HG02571 (cell line): Measurements from ENCODE around the gene MLLT1.

Experiments used
- ATAC-seq: cut with Tn5 transposase; IDR thresholded peaks from one replicate; pipeline ENCODE4 v1.9.1; 2021; ENCODE audit warnings: mild to moderate bottlenecking, moderate library complexity; ENCODE audit not compliant: unreplicated experiment

The MLLT1 gene

DNA sequence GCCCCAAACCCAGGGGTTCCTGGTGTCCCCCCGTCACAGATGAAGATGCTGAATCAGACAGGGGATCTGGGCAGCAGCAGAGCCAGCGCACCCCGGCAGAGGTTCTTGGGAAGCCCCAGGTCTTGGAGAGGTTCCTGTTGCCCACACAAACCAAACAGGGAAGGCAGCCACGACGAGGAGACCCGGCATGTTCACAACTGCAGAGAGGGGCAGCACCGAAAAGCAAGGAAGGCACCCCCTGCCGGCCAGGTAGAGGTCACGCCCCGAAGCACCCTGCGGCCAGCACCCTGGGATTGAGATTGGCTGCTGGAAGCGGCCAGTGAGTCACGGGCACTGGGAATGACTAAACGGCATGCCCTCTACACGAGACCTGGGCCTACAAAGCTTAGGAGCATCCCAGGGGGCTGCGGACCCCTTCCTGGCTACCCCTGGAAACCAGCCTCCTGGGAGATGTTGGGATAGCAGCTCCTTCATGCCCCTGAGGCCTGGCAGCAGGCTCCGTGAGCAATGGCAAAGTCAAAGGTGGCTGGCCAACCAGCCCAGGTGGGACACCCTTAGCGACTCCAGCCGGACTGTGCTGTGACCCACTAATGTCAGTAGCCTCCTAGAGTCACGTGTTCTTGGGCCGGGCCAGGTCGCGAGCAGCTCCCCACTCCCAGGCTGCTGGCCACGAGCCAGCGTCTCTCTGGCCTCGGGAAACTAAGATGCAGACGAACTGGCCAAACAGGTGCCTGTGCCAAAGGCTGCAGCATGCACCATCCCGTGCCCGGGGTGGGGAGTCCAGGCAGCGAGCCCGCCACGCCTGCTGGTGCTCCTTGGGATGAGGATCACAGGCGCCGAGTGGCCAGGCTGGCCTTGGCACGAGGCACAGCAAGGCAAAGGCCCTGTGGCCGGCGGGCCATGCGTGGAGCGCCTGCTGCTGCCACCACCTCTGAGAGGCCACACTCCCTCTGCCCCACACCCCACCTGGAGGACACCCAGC, 43.2 kb downstream of the MLLT1 start:
- no peak for ATAC-seq

DNA sequence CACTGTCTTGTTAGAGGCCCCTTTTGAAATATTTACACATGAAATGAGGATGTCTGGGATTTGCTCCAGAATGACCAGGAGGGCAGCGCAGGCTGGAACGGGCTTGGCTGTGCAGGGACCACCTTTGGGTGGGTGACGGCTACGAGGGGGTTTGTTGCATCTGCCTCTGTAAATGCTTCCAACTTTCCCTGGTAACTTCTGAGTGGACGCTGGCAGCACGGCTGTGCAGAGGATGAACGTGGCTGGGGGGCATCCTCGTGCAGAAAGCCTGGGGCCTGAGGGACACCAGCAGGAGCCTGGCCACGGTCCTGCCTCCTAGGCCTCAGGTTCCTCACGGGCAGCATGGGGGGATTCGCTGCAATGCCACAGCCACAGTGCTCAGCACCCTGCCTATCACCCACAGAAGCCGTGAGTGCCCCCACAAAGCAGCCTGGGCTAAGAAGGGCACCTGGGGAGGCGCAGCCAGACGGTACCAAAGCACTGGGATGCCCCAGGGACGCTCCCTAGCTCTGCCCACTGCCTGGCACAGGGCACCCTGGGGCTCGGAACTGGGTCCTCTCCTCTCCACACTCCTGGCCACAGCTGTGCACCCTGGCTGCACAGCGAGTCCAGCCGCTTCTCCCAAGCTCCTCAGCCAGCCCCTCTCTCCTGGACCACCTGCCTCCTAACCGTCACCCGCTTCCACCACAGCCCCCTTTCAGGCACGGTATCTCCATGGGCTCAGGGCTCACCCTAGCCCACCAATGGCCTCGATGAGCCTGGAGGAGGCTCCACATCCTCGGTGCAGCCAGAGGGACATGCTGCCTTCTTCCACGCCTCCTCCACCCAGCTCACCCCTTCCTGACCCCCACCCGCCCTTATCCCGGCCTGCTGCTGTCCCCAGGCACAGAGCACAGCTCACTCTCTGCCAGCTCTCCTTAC, 44.5 kb downstream of the MLLT1 start:
- no peak for ATAC-seq

DNA sequence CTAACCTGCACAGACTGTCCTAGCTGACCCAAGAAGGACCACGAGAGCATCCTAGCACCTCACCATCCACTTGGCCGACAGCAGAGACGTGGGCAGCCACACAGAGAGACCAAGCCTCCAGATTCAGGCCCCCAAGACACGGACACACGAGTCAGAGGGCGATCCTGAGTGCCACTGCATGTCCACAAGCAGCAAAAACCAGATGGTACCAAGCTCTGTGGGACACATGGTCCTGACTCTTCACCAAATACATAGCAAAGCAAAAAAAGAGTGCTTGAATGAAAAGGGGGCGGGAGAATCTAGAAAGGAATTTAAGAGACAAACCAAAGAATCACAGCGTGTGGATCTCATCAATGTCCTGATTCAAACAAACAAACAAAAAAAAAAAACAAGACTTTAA, 45.2 kb downstream of the MLLT1 start:
- no peak for ATAC-seq

DNA sequence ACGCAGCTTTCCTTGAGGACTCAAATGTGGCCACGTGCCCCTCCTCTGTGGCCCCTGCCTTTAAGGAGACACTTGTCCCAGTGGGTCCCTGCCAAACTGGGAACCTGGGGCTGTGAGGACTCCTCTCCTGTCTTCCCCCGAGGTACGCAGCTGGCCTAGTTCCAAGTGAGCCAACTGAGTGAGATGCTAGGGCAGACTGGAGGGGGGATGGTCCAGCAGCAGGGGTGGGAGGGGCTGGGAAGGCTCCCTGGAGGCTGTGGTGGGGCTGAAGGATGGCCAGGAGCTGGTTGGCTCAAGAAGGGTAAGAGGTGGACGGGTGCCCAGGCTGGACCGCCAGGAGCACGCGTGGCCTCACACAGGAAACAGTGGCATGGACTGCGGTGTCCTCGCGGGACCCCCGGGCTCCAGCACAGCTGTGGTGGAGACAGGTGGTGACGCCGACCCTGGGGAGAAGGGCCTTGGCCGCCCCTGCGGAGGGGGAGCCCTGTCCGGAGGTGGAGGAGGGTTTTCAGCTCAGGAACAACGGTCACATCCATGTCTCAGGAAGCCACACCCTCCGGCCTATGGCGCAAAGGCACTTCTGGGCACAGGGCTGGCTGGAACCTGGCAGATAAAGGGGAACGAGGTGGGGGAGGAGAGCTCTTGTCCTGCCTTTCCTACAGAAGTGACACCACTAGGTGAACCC, 45.8 kb downstream of the MLLT1 start:
- ATAC-seq: no peak

DNA sequence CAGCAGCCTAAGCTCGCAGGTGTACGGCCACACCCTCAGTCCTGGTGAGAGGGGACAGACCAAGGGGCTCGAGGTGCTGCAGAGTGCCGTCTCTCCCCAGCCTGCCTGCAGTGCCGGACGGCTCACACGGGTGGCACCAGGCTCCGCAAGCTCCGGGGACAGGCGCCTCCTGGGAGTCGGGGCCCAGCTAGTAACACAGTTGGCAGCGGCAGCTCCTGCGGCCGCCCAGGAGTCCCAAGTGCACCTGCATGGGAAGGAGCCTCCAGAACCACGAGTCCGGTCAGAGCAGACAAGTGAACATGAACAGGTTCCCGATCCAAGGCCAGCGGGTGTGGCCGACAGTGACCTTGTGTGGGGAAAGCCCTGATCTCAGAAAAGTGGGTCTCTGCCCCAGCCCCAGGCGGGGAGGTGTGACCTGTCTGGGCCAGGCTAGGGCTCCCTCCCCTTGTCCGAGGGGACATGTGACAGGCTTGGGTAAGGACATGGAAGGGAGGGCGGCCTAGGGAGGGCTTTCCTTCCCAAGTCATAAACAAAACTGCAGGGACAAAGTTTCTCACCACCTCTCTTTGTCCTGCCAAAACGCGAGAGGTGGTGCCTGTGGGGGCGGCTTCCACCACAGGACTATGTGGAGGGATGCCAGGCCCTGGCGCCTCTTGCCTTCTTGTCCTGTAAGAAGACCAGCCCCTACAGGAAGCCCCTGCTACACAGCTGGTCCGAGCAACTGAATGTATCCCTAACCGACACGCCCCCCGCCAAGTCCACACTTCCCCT, 46.5 kb downstream of the MLLT1 start:
- ATAC-seq: no peak

DNA sequence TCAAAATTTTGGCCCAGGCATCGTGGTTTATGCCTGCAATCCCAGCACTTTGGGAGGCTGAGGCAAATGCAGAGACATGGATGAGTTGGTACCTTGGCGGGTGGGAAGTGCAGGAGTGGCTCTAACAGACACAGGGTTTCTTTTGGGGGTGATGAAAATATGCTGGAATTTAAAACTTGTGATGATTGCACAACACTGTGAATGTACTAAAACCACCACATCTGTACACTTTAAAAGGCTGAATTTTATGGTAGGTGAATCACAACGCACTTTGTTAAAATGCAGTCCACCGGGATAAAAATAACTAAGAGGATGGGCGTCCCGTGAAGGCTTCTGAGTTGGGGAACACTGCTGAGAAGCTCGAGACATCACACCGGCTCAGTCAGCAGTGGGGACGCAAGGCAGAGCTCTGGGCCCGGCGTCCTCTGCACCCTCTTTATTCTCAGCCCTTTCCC, 47.1 kb downstream of the MLLT1 start:
- ATAC-seq: no peak

DNA sequence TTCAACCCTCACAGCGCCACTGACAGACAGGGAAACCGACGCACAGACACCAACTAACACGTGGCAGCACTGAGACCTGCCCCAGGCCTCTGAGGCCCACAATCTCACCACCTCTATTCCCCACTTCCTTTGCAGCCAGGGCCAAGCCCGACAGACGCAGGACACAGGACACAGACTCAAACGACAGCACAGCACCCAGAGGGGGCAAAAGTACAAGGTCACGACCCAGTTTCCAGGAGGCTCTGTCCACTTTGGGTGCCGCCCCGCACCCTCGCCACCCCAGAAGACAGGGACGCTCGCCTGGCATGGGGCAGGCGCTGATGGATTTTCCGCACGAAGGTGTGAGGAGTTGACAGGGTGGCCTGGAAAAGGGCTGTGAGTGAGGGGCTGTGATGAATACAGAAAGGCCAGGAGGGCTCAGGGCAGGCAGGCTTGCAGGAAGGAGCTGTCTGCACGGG, 48.8 kb downstream of the MLLT1 start:
- ATAC-seq: no peak

DNA sequence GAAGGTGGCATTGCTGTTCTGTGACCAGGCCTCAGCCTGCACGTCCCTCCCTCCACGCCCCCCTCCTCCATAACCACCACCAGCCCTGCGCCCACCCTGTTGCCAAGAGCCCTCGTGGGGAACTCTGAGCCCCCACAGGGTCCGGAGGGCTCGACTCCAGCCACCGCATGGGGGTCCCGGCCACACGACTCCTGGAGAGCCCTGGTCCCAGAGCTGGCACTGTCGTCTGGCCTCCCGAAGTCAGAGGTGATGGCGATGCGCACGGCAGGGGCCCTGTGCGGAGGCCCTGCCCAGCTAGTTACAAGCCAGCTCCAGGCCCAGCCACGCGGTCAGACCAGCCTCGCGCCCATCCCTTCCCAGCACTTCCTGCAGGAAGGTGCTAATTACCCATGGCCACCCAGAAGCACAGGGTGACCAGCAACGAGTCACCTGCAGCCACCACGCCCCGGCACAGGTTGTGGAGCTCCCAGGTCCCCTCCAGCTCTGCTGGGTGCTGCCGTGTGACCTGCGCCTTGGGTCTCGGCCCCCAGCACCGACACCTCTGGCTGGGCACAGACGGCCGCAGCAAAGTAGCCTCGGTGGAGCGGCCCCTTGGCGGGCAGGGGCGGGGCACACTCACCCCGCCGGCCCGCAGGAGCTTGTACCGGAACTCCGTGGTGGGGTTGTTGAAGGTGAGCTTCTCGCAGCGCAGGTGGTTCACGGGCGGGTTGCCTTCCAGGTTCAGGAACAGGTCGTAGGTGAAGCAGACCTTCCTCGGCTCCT, 49.6 kb downstream of the MLLT1 start:
- ATAC-seq: no peak

DNA sequence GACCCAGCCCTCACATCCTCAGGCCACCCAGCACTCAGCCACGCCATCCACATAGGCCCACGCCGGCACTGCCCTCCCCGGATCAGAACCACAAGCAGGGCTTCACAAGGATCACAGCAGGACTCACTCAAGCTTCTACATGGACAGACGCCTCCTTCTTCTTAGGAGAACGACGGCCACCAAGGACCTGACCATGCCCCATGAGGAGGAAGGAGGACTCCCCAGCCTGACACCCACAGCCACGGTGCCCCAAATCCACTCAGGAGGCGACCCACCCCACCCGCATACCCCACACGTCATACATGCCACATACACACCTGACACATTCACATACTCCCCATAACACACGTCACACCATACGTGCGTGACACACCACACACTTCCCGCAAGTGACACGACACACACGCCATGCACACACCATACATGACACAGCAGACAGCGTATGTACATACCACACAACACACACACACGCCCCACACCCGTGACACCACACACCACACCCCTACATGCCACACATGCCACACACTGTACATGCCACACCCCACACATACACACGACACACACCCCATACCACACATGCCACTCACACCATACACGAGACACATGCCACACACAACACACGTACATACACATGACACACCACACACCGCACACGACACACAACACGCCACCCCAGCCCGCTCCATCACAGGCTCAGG, 50.4 kb downstream of the MLLT1 start:
- ATAC-seq: no peak

DNA sequence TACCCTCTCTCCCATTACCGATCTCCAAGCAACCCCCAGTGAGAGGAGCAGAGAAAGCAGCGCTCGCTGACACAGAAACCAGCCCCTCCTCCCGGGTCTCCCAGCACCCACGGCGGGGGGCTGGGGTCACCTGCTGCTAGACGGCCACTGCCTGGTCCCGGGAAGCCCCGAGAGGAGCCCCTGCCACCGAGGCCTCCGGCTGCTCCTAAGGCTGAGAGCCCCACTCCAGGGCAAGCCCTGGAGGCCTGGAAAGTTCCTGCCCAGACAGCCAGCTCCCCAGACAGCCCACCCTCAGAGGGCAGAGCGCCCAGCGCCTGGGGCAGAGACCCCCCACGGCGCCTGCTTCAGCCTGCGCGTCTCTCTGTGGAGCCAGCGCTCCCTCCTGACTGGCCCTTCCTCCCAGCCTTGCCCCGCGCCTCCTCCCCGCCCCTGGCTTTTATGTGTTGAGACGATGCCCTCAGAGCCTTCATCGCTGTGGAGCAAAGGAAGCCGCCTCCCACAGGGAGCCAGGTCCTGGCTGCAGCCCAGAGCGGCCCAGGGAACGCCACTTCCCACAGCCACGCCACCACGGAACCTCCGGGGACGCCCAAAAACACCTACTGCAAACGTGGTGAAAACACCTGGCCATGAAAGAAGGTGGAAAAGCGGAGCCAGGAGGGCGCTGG, 51.1 kb downstream of the MLLT1 start:
- ATAC-seq: no peak

DNA sequence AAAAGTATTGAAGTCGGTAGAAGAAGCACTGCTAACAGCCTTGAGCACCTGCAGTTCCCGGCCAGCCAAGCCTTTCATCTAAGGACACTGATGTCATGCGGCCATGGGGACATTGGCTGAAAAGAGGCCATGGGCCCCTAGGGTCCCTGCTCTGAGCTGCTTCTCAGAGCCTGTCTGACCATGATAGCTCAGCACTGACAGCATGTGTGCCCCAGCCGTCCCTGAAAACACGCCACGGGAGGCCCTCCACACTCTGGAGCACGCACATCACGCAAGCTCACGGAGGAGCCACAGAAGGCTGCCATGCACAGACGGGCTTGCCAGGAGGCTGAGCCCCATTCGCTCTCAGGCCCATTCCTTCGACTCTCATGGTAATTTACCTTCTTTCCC, 51.8 kb downstream of the MLLT1 start:
- ATAC-seq: no peak

DNA sequence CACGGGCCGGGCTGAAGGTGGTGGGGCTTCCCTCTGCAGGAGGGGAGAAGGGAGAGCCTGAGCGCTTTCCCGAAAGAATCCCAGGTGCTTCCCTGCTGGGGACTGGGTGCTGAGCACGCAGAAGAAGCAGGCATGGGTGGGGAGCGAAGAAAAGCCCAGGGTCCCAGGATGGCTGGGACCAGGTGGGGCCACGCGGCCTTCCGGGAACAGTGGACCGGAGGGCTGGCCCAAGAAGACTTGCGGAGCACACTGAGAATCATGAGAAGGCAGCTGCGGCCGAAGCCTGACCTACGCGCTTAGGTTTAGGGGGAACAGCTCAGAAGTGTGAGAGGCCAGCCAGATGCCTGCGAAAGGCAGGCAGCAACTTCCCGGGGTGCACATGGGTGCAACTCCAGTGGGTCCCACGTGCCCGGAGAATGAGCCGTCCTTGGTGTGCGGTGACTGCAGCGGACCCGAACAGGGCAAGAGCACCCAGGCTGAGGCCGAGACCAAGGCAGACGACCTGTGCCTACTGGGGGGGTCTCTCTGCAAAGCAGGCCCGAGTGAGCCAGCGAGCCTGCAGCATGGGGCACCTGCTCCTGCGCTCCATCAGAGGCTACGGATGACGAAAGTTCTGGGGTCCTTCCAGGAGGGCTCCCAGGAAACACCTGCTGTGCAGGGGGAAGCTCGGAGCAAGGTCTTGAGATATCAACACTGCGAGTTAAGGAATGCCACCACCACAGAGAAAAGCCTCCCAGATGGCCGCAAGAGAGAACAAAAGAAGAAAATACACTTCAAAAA, 52.4 kb downstream of the MLLT1 start:
- ATAC-seq: no peak

DNA sequence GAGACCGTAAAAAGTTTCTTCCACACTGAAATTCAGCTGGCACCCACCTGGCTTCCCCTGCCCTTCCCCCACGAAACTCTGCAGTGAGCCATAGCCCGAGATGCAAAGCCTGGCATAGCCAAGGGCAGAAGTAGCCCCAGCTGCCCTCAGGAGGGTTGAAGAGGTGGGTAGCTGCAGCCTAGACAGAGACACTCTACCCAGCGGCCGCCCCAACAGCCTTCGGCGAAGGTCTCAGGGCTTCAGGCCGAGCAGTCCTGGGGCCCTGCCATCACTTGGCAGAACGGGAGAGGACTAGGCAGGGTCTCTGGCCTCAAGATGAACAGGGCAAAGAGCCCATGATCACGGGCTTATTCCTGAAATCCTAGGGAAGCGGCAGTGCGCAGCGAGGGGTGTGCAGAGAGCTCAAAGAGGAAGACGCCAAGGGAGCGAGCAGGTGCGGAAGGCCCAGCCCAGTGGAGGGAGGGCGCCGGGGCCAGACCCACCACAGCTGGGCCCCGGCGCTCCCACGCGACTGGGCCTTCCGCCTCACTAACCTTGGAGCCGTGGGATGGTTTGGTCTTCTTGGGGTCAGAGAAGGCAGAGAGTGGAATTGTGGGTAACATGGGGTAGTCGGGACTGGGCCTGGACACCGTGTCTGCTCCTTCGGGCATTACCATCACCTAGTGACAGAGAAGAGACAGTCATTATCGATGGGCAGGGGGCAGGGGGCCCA, 53.2 kb downstream of the MLLT1 start:
- ATAC-seq: no peak

DNA sequence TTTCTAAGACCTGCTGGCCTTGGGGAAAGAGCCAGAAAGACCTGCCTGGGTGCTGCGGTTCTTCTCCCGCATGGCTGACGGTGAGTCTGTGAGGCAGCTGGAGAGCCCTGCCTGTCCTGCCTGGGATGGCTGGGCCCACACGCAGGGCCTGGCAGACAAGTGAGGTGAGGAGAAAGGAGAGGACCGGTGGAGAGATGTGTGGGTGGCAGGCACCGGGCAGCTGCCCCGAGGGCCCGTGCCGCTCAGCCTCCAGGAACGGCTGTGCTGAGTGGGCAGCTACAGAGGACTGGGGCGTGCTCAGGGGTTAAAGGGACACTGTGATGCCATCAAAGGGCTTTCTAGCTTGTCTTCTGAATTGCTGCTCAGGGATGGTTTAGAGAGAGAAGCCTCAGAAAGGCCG, 53.8 kb downstream of the MLLT1 start:
- ATAC-seq: no peak

DNA sequence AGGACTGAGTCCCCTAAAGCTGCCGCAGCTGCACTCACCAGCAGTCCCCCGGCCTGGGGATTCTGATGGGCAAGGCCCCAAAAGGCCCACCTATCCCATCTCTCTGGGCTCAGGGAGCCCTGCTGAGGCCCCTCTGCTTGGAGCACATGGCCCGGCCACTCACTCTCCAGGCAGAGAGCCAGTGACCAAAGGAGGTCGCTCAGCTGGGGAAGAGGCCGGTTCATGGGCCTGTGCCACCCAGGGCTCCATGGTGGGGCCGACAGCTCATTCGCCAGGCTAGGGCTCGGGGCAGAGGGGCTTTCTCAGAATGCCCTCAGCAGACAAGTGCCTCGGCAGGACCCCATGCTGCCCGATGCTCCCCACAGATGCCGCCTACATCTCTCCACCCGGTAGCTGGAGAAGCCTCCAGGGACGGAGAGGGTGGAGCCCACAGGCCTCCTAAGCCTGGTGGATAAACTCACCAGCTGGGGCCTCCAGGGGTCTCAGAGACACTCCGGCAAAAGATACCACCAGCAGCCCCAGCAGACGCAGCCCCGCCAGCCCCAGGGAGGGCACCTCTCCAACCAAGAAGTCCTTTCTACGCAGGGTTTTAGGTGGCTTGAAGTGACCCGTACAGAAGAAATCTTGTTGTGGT, 54.4 kb downstream of the MLLT1 start:
- no peak for ATAC-seq

DNA sequence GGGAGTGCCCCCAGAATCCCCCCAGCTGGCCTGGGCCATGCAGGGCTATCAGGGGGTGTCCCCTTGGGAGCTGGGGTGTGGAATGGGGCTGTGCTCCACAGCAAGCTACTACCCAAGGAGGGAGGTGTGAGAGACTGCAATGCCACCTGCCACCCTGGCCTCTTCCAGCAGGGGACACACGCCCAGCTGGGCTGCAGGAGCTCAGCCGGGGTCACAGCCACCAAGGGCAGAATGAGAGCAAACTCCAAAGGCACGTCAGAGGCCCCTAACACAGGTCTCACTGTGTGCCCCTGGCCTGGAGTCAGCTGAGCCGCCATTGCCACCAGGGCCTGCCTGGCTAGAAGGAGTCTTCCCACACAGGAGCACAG, 55.5 kb downstream of the MLLT1 start:
- ATAC-seq: no peak
